Panc1 (cell line): ENCODE results near the gene KHSRP.

Experiments used
- POLR2AphosphoS5 ChIP-seq: IDR thresholded peaks from 2 replicates; pipeline ENCODE4 v1.6.1; 2012; ENCODE audit warnings: mild to moderate bottlenecking, low read depth, low read length, moderate library complexity
- TCF7L2 ChIP-seq: IDR thresholded peaks from 2 replicates; pipeline ENCODE4 v1.6.1; 2011; ENCODE audit warnings: mild to moderate bottlenecking, low read depth, low read length, inconsistent platforms
- TF ChIP-seq, protein P1 (sequence below): fragments of 450-650 bp; IDR thresholded peaks from 2 replicates; pipeline ENCODE4 v1.5.1; 2017; ENCODE audit warnings: mild to moderate bottlenecking

DNA sequence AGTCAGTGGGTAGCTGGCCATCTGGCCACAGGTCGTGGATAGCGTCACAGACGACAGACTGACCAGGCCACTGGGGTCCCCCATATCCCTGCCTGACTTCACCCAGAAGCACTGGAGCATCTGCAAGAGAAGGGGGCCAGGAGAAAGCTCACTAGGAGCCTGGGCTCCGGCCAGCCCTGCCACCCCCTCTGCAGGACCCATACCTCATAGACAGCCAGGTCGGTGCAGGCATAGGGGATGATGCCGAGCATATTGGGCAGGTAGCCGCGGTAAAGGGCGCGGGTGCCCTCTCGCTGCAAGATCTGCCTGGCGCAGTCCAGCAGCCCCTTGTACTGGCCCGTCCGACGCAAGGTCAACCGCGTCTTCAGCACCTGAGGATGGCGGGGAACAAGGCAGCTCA is 2.5 kb upstream of the KHSRP start:
- TF ChIP-seq, protein P1, sequence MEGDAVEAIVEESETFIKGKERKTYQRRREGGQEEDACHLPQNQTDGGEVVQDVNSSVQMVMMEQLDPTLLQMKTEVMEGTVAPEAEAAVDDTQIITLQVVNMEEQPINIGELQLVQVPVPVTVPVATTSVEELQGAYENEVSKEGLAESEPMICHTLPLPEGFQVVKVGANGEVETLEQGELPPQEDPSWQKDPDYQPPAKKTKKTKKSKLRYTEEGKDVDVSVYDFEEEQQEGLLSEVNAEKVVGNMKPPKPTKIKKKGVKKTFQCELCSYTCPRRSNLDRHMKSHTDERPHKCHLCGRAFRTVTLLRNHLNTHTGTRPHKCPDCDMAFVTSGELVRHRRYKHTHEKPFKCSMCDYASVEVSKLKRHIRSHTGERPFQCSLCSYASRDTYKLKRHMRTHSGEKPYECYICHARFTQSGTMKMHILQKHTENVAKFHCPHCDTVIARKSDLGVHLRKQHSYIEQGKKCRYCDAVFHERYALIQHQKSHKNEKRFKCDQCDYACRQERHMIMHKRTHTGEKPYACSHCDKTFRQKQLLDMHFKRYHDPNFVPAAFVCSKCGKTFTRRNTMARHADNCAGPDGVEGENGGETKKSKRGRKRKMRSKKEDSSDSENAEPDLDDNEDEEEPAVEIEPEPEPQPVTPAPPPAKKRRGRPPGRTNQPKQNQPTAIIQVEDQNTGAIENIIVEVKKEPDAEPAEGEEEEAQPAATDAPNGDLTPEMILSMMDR = no peak
- TF ChIP-seq POLR2AphosphoS5 = no peak
- TF ChIP-seq TCF7L2 = no peak
